MCF 10A (cell line): Measurements from ENCODE around the gene FEZ2. TPM values are rescaled to one million over a fixed set of nuclear protein-coding genes. Genes with fewer than 3 reads are reported as not detected.

Experiments used
- BruUV-seq: library from RNA; stranded (reverse); fragments of 400-500 nt; replicated peaks from 2 replicates; lab custom pipeline; 2021; lab: Mats Ljungman, UMichigan
- CTCF ChIA-PET: fragments of 300-600 bp; sonication (Branson Sonifier 250); formaldehyde crosslinking; extraction: SDS; loops from one replicate; lab custom pipeline; 2021; ENCODE audit warnings: antibody characterized with exemption, inconsistent platforms; lab: Yijun Ruan, JAX
- POLR2A ChIA-PET: fragments of 300-600, 350-650 bp; sonication (Branson Sonifier 250); formaldehyde crosslinking; extraction: SDS; loops from one replicate; lab custom pipeline; 2020; ENCODE audit warnings: antibody characterized with exemption, inconsistent platforms; lab: Yijun Ruan, JAX
- DNase-seq: peaks from one replicate; pipeline ENCODE4 v3.0.0-alpha.2; 2018; ENCODE audit not compliant: unreplicated experiment
- H3K27ac Mint-ChIP-seq: one replicate; pipeline ENCODE4 v1.8.0; 2022; ENCODE audit warnings: mild to moderate bottlenecking, low read depth, mixed read lengths; ENCODE audit not compliant: unreplicated experiment
- H3K27me3 Mint-ChIP-seq: one replicate; pipeline ENCODE4 v1.8.0; 2022; ENCODE audit warnings: mixed read lengths; ENCODE audit not compliant: insufficient read depth, unreplicated experiment
- H3K36me3 Mint-ChIP-seq: one replicate; pipeline ENCODE4 v1.8.0; 2022; ENCODE audit warnings: mild to moderate bottlenecking, moderate library complexity, mixed read lengths; ENCODE audit not compliant: insufficient read depth, unreplicated experiment
- H3K4me1 Mint-ChIP-seq: one replicate; pipeline ENCODE4 v1.8.0; 2022; ENCODE audit warnings: mixed read lengths; ENCODE audit not compliant: insufficient read depth, unreplicated experiment
- H3K4me3 Mint-ChIP-seq: one replicate; pipeline ENCODE4 v1.8.0; 2022; ENCODE audit warnings: mild to moderate bottlenecking, moderate library complexity, mixed read lengths; ENCODE audit not compliant: unreplicated experiment
- H3K9me3 Mint-ChIP-seq: one replicate; pipeline ENCODE4 v1.8.0; 2022; ENCODE audit warnings: mixed read lengths; ENCODE audit not compliant: unreplicated experiment
- CTCF ChIP-seq: fragments of 200-600 bp; IDR thresholded peaks from one replicate; pipeline ENCODE4 v1.8.0; 2022; ENCODE audit warnings: antibody characterized with exemption, mild to moderate bottlenecking; ENCODE audit not compliant: unreplicated experiment
- intact Hi-C: fragments of 100-400 bp; cut with micrococcal nuclease; formaldehyde crosslinking; loops from 2 replicates; pipeline ENCODE4 v1.14.1; 2022
- total RNA-seq: library from RNA; stranded (reverse); gene quantifications from 2 replicates; pipeline ENCODE4 v1.2.3, GENCODE V29; 2022

The FEZ2 gene
- total RNA-seq, 1 experiment from 2014 or later = 31.9 TPM

GRCh38 chr2:36579297-36579664 is 18.7 kb downstream of the FEZ2 start:
- no peak overlapping the region for H3K4me3 Mint-ChIP-seq
- no peak for TF ChIP-seq CTCF
- intact Hi-C loops = no loop called here

GRCh38 chr2:36578343-36579296 is 19.3 kb downstream of the FEZ2 start:
- no peak for TF ChIP-seq CTCF
- Mint-ChIP-seq H3K9me3 (no peaks in the 10 kb centered on the region), H3K4me3 (no peak overlapping the region), H3K4me1 (peaks cover 10% of the 10 kb centered on the region), H3K27ac (peak overlapping the region; percentile 76), H3K27me3 (no peaks in the 10 kb centered on the region), H3K36me3 (peaks cover 81% of the 10 kb centered on the region)
- peak; percentile 42 for DNase-seq
- intact Hi-C loops = no loop called here
- ChIA-PET CTCF (interaction anchor here (0.6 to 1.0 kb wide), 6 partner anchors 9 to 209 kb away, joined by 3 to 4 read pairs (median 4); no protein-coding TSS in a partner anchor), POLR2A (interaction anchor here (0.6 to 1.6 kb wide), 7 partner anchors 9 to 215 kb away, joined by 3 to 9 read pairs (median 3); no protein-coding TSS in a partner anchor)
- BruUV-seq = no TSS peak

More at GRCh38 chr2:36579297-36579664, 18.7 kb downstream of the FEZ2 start:
- DNase-seq = no peak
- CTCF ChIA-PET = interaction anchor here (0.6 kb wide), 1 partner anchor 10 kb away, joined by 3 read pairs; no protein-coding TSS in a partner anchor
- peaks cover 78% of the 10 kb centered on the region for H3K36me3 Mint-ChIP-seq
- H3K27me3 Mint-ChIP-seq = no peaks in the 10 kb centered on the region
- BruUV-seq = no TSS peak
- peak overlapping the region; percentile 76 for H3K27ac Mint-ChIP-seq
- POLR2A ChIA-PET = interaction anchor here (1.3 to 1.6 kb wide), 2 partner anchors 10 to 16 kb away, joined by 4 to 9 read pairs; no protein-coding TSS in a partner anchor
- peaks cover 14% of the 10 kb centered on the region for H3K4me1 Mint-ChIP-seq
- no peaks in the 10 kb centered on the region for H3K9me3 Mint-ChIP-seq

GRCh38 chr2:36577884-36578283 is 20.1 kb downstream of the FEZ2 start:
- Mint-ChIP-seq H3K27me3 (no peaks in the 10 kb centered on the region), H3K27ac (no peak overlapping the region), H3K4me3 (no peak overlapping the region), H3K36me3 (peaks cover 80% of the 10 kb centered on the region), H3K4me1 (peaks cover 10% of the 10 kb centered on the region), H3K9me3 (no peaks in the 10 kb centered on the region)
- no peak for TF ChIP-seq CTCF
- BruUV-seq = no TSS peak
- intact Hi-C loops = no loop called here
- ChIA-PET CTCF (interaction anchor here (0.7 to 1.0 kb wide), 2 partner anchors 81 to 86 kb away, joined by 4 read pairs; no protein-coding TSS in a partner anchor), POLR2A (interaction anchor here (0.7 to 1.1 kb wide), 4 partner anchors 9 to 214 kb away, joined by 3 to 4 read pairs (median 4); no protein-coding TSS in a partner anchor)
- DNase-seq = no peak

- Mint-ChIP-seq H3K9me3 (no peaks in the 10 kb centered on the region), H3K4me1 (peaks cover 12% of the 10 kb centered on the region), H3K27me3 (no peaks in the 10 kb centered on the region), H3K36me3 (peaks cover 74% of the 10 kb centered on the region), H3K4me3 (no peak overlapping the region), H3K27ac (no peak overlapping the region)
- ChIA-PET CTCF (no interaction called here), POLR2A (no interaction called here)
- no TSS peak for BruUV-seq
- no peak for TF ChIP-seq CTCF
- intact Hi-C loops = no loop called here
- DNase-seq = no peak
These were observed 23.4 kb downstream of the FEZ2 start for GRCh38 chr2:36574560-36574959.
